Breast epithelium (tissue), 3 donors: ENCODE measurements around the gene NKAP.

Source experiments
- POLR2A ChIP-seq: fragments of 450-650 bp; IDR thresholded peaks from one replicate; pipeline ENCODE4 v1.6.1; 2016; ENCODE audit warnings: antibody characterized with exemption, mild to moderate bottlenecking, moderate library complexity
- POLR2AphosphoS5 ChIP-seq, 3 donors: sonication (generic); formaldehyde crosslinking; IDR thresholded peaks; one replicate each; pipeline ENCODE4 v1.6.1; 2017; ENCODE audit warnings: antibody characterized with exemption in 3 of 3
- TF ChIP-seq, protein P1 (sequence below), 3 donors: fragments of 450-650 bp; IDR thresholded peaks; one replicate each; pipeline ENCODE4 v1.5.1; 2016 to 2017; ENCODE audit warnings: antibody characterized with exemption in 3 of 3, mild to moderate bottlenecking in 3 of 3, moderate library complexity in 3 of 3

DNA sequence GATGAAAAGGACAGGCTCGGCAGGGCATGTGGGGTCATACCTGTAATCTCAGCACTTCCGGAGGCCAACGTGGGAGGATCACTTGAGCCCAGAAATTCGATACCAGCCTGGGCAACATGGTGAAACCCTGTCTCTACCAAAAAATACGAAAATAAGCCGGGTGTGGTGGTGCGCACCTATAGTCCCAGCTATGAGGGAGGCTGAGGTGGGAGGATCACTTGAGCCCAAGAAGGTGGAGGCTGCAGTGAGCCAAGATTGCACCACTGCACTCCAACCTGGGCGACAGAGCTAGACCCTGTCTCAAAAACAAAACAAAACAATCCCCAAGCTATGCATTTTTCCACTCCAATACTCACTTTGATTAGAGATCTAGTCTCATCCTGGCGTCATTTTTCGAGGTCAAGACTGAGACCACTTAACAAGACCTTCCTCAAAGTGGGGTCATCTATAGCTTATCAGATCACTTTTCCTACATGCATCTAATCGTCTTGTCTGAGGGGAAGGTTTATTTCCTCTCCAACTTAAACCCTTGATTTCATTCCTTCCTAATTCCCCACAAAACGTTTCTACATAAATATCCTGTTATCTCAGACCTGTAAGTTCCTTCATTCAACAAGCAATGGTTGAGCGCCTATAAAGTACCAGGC is 1.3 kb downstream of the NKAP start:
- TF ChIP-seq, protein P1, sequence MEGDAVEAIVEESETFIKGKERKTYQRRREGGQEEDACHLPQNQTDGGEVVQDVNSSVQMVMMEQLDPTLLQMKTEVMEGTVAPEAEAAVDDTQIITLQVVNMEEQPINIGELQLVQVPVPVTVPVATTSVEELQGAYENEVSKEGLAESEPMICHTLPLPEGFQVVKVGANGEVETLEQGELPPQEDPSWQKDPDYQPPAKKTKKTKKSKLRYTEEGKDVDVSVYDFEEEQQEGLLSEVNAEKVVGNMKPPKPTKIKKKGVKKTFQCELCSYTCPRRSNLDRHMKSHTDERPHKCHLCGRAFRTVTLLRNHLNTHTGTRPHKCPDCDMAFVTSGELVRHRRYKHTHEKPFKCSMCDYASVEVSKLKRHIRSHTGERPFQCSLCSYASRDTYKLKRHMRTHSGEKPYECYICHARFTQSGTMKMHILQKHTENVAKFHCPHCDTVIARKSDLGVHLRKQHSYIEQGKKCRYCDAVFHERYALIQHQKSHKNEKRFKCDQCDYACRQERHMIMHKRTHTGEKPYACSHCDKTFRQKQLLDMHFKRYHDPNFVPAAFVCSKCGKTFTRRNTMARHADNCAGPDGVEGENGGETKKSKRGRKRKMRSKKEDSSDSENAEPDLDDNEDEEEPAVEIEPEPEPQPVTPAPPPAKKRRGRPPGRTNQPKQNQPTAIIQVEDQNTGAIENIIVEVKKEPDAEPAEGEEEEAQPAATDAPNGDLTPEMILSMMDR (IDR thresholded peaks at IDR 0.05): no peak
- TF ChIP-seq POLR2A (no peak), POLR2AphosphoS5 (IDR thresholded peaks at IDR 0.05) (no peak)
